SJSA1 (cell line): ENCODE data around the gene OVOL1. TPM values are rescaled to one million over a fixed set of nuclear protein-coding genes. Genes with fewer than 3 reads are reported as not detected.

Source experiments
- DNase-seq, 2 experiments: peaks; one replicate each; pipeline ENCODE4 v3.0.0-alpha.2; 2015 to 2020; ENCODE audit warnings: low spot score in 2 of 2, low read depth in 1 of 2
- H3K27ac ChIP-seq: fragments of 250-450 bp; sonication (Bioruptor Pico); 2 replicates; pipeline ENCODE4 v1.5.1; 2020; ENCODE audit warnings: mild to moderate bottlenecking, moderate library complexity
- H3K27me3 ChIP-seq: fragments of 250-450 bp; sonication (Bioruptor Pico); replicated peaks from 2 replicates; pipeline ENCODE4 v1.5.1; 2020; ENCODE audit warnings: mild to moderate bottlenecking, moderate library complexity
- H3K36me3 ChIP-seq: fragments of 250-450 bp; sonication (Bioruptor Pico); 2 replicates; pipeline ENCODE4 v1.5.1; 2020; ENCODE audit warnings: mild to moderate bottlenecking
- H3K4me1 ChIP-seq: fragments of 250-450 bp; sonication (Bioruptor Pico); replicated peaks from 2 replicates; pipeline ENCODE4 v1.6.1; 2021; ENCODE audit warnings: mild to moderate bottlenecking
- H3K4me3 ChIP-seq: fragments of 250-450 bp; sonication (Bioruptor Pico); 2 replicates; pipeline ENCODE4 v1.5.1; 2020; ENCODE audit warnings: mild to moderate bottlenecking
- H3K9me3 ChIP-seq: fragments of 250-450 bp; sonication (Bioruptor Pico); replicated peaks from 2 replicates; pipeline ENCODE4 v1.5.1; 2020; ENCODE audit warnings: mild to moderate bottlenecking
- total RNA-seq: library from RNA; depleted of rRNA; stranded (reverse); fragments of >200 nt; shearing (Covaris generic); gene quantifications from 2 replicates; pipeline ENCODE4 v1.2.3, GENCODE V29; 2014

Gene OVOL1
- total RNA-seq, 1 experiment from 2014 or later, result not detected

- H3K4me1 ChIP-seq, result peaks cover 36% of the 10 kb centered on the region
- no peak overlapping the region for H3K27ac ChIP-seq
- peaks cover 4% of the 10 kb centered on the region for H3K9me3 ChIP-seq
- no peak overlapping the region for H3K4me3 ChIP-seq
- H3K36me3 ChIP-seq, result no peaks in the 10 kb centered on the region
- DNase-seq, result no peak
- peaks cover 50% of the 10 kb centered on the region for H3K27me3 ChIP-seq
Measured at GRCh38 chr11:65790902-65791650, 4.2 kb downstream of the OVOL1 start.

- Histone ChIP-seq H3K4me1 (peaks cover 33% of the 10 kb centered on the region), H3K9me3 (peaks cover 4% of the 10 kb centered on the region), H3K36me3 (no peaks in the 10 kb centered on the region), H3K4me3 (no peak overlapping the region), H3K27me3 (peaks cover 51% of the 10 kb centered on the region), H3K27ac (no peak overlapping the region)
- DNase-seq, result no peak
Measured at GRCh38 chr11:65791719-65792213, 4.9 kb downstream of the OVOL1 start.

- H3K36me3 ChIP-seq, result no peaks in the 10 kb centered on the region
- H3K27me3 ChIP-seq, result peaks cover 54% of the 10 kb centered on the region
- H3K4me1 ChIP-seq, result peaks cover 28% of the 10 kb centered on the region
- no peak overlapping the region for H3K4me3 ChIP-seq
- H3K9me3 ChIP-seq, result peaks cover 4% of the 10 kb centered on the region
- H3K27ac ChIP-seq, result no peak overlapping the region
- peak in 1 of 2 experiments; percentile 64 for DNase-seq
Measured at GRCh38 chr11:65792456-65792855, 5.6 kb downstream of the OVOL1 start.

- peaks cover 53% of the 10 kb centered on the region for H3K27me3 ChIP-seq
- DNase-seq, result no peak
Measured at GRCh38 chr11:65793144-65793581, 6.3 kb downstream of the OVOL1 start.

GRCh38 chr11:65793625-65794400 is 7.0 kb downstream of the OVOL1 start:
- no peak for DNase-seq
- Histone ChIP-seq H3K36me3 (no peaks in the 10 kb centered on the region), H3K4me3 (no peak overlapping the region), H3K9me3 (no peaks in the 10 kb centered on the region), H3K27ac (no peak overlapping the region), H3K27me3 (peaks cover 52% of the 10 kb centered on the region), H3K4me1 (peaks cover 17% of the 10 kb centered on the region)

More at GRCh38 chr11:65793144-65793581, 6.3 kb downstream of the OVOL1 start:
- H3K27ac ChIP-seq, result no peak overlapping the region
- H3K4me3 ChIP-seq, result no peak overlapping the region
- H3K9me3 ChIP-seq, result no peaks in the 10 kb centered on the region
- peaks cover 22% of the 10 kb centered on the region for H3K4me1 ChIP-seq
- no peaks in the 10 kb centered on the region for H3K36me3 ChIP-seq

GRCh38 chr11:65794570-65795510 is 8.0 kb downstream of the OVOL1 start:
- H3K27me3 ChIP-seq, result peaks cover 53% of the 10 kb centered on the region
- DNase-seq, result no peak

GRCh38 chr11:65796726-65797601 is 10.1 kb downstream of the OVOL1 start:
- Histone ChIP-seq H3K27ac (no peak overlapping the region), H3K9me3 (no peaks in the 10 kb centered on the region), H3K4me1 (peaks cover 9% of the 10 kb centered on the region), H3K36me3 (no peaks in the 10 kb centered on the region), H3K27me3 (peaks cover 71% of the 10 kb centered on the region), H3K4me3 (no peak overlapping the region)
- DNase-seq, result no peak

More at GRCh38 chr11:65794570-65795510, 8.0 kb downstream of the OVOL1 start:
- H3K36me3 ChIP-seq, result no peaks in the 10 kb centered on the region
- peaks cover 17% of the 10 kb centered on the region for H3K4me1 ChIP-seq
- no peak overlapping the region for H3K4me3 ChIP-seq
- H3K27ac ChIP-seq, result no peak overlapping the region
- H3K9me3 ChIP-seq, result no peaks in the 10 kb centered on the region

- no peak for DNase-seq
- Histone ChIP-seq H3K4me1 (peaks cover 2% of the 10 kb centered on the region), H3K9me3 (no peaks in the 10 kb centered on the region), H3K4me3 (no peak overlapping the region), H3K27me3 (peaks cover 78% of the 10 kb centered on the region), H3K27ac (no peak overlapping the region), H3K36me3 (no peaks in the 10 kb centered on the region)
Measured at GRCh38 chr11:65797711-65798110, 10.8 kb downstream of the OVOL1 start.

- Histone ChIP-seq H3K9me3 (no peaks in the 10 kb centered on the region), H3K27ac (no peak overlapping the region), H3K4me3 (no peak overlapping the region), H3K4me1 (no peaks in the 10 kb centered on the region), H3K27me3 (peaks cover 83% of the 10 kb centered on the region), H3K36me3 (no peaks in the 10 kb centered on the region)
- no peak for DNase-seq
Measured at GRCh38 chr11:65798882-65799281, 12.0 kb downstream of the OVOL1 start.

GRCh38 chr11:65801153-65801987 is 14.5 kb downstream of the OVOL1 start:
- Histone ChIP-seq H3K27me3 (peaks cover 98% of the 10 kb centered on the region), H3K27ac (no peak overlapping the region), H3K4me3 (no peak overlapping the region), H3K9me3 (no peaks in the 10 kb centered on the region), H3K4me1 (no peaks in the 10 kb centered on the region), H3K36me3 (no peaks in the 10 kb centered on the region)
- no peak for DNase-seq

GRCh38 chr11:65802841-65803240 is 16.0 kb downstream of the OVOL1 start:
- Histone ChIP-seq H3K27me3 (peaks cover 95% of the 10 kb centered on the region), H3K4me1 (no peaks in the 10 kb centered on the region), H3K36me3 (no peaks in the 10 kb centered on the region), H3K27ac (no peak overlapping the region), H3K9me3 (no peaks in the 10 kb centered on the region), H3K4me3 (no peak overlapping the region)
- no peak for DNase-seq
